Stimulated activated CD8-positive, alpha-beta memory T cell treated with anti-CD3 and anti-CD28 coated beads, Interleukin-7, amount 100 ng/mL, for 48 hours (primary cell): ENCODE measurements around the gene RAPGEF3.

Experiments used
- DNase-seq, 2 donors: peaks; one replicate each; pipeline ENCODE4 v3.0.0-alpha.2; 2020; ENCODE audit warnings: low read depth in 1 of 2; ENCODE audit errors: extremely low read depth in 1 of 2

Gene RAPGEF3

DNA sequence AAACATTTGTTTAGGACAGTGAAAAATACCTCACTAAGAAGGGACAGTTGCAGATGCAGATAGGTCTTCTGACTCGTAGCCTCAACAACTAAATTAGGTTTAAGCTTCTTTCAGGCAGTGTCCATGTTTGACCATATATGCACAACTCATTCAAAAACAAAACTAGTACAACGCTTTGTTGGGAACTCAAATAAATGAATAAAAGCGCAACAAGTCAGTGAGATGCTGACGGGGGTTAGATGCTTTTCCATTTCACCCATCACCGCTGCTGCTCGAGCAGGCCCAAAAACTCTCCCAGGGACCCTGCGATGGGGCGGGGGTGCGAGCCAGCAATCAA, 53.5 kb downstream of the RAPGEF3 start:
- DNase-seq = no peak

GRCh38 chr12:47704719-47705118, 54.0 kb downstream of the RAPGEF3 start:
- no peak for DNase-seq

GRCh38 chr12:47700263-47700662, 58.4 kb downstream of the RAPGEF3 start:
- no peak for DNase-seq

DNA sequence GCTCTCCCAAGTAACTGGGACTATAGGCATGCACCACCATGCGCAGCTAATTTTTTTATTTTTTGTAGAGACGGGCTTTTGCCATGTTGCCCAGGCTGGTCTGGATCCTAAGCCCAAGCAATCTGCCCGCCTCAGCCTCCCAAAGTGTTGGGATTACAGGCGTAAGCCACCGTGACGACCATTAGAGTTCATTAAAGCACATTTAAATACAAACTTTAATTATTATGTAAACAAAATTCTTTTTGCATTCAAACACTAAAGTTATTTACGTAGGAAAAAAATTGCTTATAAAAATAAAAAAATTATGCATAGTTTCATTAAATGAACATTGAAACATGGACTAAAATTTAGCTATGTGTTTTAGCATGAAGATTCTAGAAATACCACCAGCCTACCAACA, 60.0 kb downstream of the RAPGEF3 start:
- no peak for DNase-seq

- DNase-seq = no peak
Observed at GRCh38 chr12:47698055-47698454, 60.6 kb downstream of the RAPGEF3 start.

DNA sequence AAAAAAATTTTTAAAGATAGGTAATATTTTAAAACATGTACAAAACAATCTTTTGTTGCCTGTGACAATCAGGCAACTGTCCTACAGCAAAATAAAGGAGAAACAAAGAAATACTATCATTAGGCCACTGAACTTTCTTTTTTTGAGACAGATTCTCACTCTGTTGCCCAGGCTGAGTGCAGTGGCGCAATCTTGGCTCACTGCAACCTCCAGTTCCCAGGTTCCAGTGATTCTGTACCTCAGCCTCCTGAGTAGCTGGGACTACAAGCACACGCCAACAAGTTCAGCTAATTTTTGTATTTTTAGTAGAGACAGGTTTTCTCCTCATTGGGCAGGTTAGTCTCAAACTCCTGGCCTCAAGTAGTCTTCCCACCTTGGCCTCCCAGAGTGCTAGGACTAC, 69.5 kb downstream of the RAPGEF3 start:
- DNase-seq = no peak

DNA sequence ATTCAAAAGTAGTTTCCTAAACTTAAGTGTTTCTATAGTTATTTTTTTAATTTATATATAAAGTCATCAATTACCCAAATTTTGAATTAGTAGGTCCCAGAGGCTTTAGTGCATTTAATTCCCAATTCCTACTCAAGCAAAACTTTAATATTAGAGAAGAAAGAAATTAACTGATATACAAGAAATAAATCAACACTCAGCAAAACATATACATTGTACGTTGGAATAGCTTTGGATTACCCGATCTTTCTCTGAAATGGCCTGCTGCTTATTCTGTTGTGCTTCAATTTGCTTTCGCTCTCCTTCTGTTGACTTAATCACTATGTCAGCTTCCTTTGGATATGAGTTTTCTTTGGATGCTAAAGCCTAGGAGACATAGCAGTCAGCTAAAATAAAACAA, 71.0 kb downstream of the RAPGEF3 start:
- DNase-seq = no peak

DNA sequence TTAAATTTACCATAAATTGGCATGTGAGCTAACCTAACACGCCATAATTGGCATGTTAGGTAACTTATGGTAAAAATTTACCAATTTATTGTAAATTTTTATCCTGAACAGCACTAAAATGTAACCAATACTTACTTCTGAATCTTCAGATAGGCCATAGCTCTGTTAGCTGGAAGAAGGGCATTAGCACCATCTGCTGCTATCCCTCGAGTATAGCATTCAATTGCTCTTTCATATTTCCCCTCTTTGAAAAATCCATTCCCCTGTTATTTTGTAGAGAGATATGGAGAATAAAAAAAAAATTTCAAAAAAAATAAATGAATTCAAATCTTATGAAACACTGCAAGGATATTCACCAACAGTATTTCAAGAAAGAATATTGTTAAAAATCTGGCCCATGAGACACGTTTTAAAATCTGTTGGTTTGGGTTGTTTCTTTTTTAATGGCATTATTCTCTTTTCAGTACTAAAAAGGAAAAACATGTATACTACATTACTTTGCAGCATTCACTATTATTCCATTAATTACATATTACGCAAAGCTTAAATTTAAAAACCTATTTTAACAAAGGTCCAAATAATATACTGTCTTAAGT, 71.9 kb downstream of the RAPGEF3 start:
- no peak for DNase-seq
